Measurements from ENCODE around the gene ORM2. TPM values are rescaled to one million over a fixed set of nuclear protein-coding genes. Genes with fewer than 3 reads are reported as not detected.
A peak's percentile ranks its signal among the peaks of the same experiment; 100 is the strongest.
"Not testable (repeated sequence)": the region's sequence is repeated elsewhere in the genome, so short reads cannot be mapped to it uniquely, and the experiment has no call there.

Gene ORM2
- total and polyA plus RNA-seq, 9 donors, result 0.33 to 0.40 (median 0.36) TPM; not detected in 6

GRCh38 chr9:114314881-114315722 is 14.6 kb upstream of the ORM2 start:
- H3K4me1 ChIP-seq (ENCODE audit: control insufficient read depth, insufficient read depth, low read length), result no peaks in the 10 kb centered on the region
- H3K9me3 ChIP-seq (replicated peaks; ENCODE audit: control insufficient read depth, low read depth, low read length), result no peaks in the 10 kb centered on the region
- peaks cover 2% of the 10 kb centered on the region for H3K27me3 ChIP-seq (ENCODE audit: control insufficient read depth, insufficient read depth, low read length)
- 63% methylated on average over 6 of the region's 8 CpGs for WGBS (ENCODE audit: insufficient coverage)
- no peak overlapping the region for H3K4me3 ChIP-seq (ENCODE audit: low read length)
- H3K27ac ChIP-seq (ENCODE audit: low read length), result no peak overlapping the region
- DNase-seq, result no peak
- peaks cover 7% of the 10 kb centered on the region for H3K36me3 ChIP-seq (ENCODE audit: control insufficient read depth, insufficient read depth, low read length)

- no peak overlapping the region for H3K4me3 ChIP-seq (ENCODE audit: low read length)
- H3K27me3 ChIP-seq (ENCODE audit: control insufficient read depth, insufficient read depth, low read length), result peaks cover 2% of the 10 kb centered on the region
- no peaks in the 10 kb centered on the region for H3K9me3 ChIP-seq (replicated peaks; ENCODE audit: control insufficient read depth, low read depth, low read length)
- H3K4me1 ChIP-seq (ENCODE audit: control insufficient read depth, insufficient read depth, low read length), result no peaks in the 10 kb centered on the region
- H3K27ac ChIP-seq (ENCODE audit: low read length), result no peak overlapping the region
- DNase-seq, result no peak
- WGBS (ENCODE audit: insufficient coverage), result 89% methylated on average over 5 of the region's 8 CpGs
- peaks cover 2% of the 10 kb centered on the region for H3K36me3 ChIP-seq (ENCODE audit: control insufficient read depth, insufficient read depth, low read length)
Observed at GRCh38 chr9:114315723-114316363, 13.8 kb upstream of the ORM2 start.

GRCh38 chr9:114316605-114317230 is 13.0 kb upstream of the ORM2 start:
- Histone ChIP-seq H3K27ac (ENCODE audit: low read length) (no peak overlapping the region), H3K4me1 (ENCODE audit: control insufficient read depth, insufficient read depth, low read length) (no peaks in the 10 kb centered on the region), H3K36me3 (ENCODE audit: control insufficient read depth, insufficient read depth, low read length) (no peaks in the 10 kb centered on the region), H3K4me3 (ENCODE audit: low read length) (no peak overlapping the region), H3K9me3 (replicated peaks; ENCODE audit: control insufficient read depth, low read depth, low read length) (no peaks in the 10 kb centered on the region), H3K27me3 (ENCODE audit: control insufficient read depth, insufficient read depth, low read length) (peaks cover 2% of the 10 kb centered on the region)
- 63% methylated on average over 6 of the region's 10 CpGs for WGBS (ENCODE audit: insufficient coverage)
- DNase-seq, result no peak

- H3K9me3 ChIP-seq (replicated peaks; ENCODE audit: control insufficient read depth, low read depth, low read length), result no peaks in the 10 kb centered on the region
- H3K36me3 ChIP-seq (ENCODE audit: control insufficient read depth, insufficient read depth, low read length), result no peaks in the 10 kb centered on the region
- DNase-seq, result peak; percentile 10
- 87% methylated on average over 5 of the region's 8 CpGs for WGBS (ENCODE audit: insufficient coverage)
- H3K4me3 ChIP-seq (ENCODE audit: low read length), result no peak overlapping the region
- no peak overlapping the region for H3K27ac ChIP-seq (ENCODE audit: low read length)
- H3K27me3 ChIP-seq (ENCODE audit: control insufficient read depth, insufficient read depth, low read length), result peaks cover 2% of the 10 kb centered on the region
- H3K4me1 ChIP-seq (ENCODE audit: control insufficient read depth, insufficient read depth, low read length), result peaks cover 2% of the 10 kb centered on the region
Observed at GRCh38 chr9:114317665-114318357, 11.9 kb upstream of the ORM2 start.

- H3K36me3 ChIP-seq (ENCODE audit: control insufficient read depth, insufficient read depth, low read length), result no peaks in the 10 kb centered on the region
- no peak overlapping the region for H3K27ac ChIP-seq (ENCODE audit: low read length)
- H3K4me3 ChIP-seq (ENCODE audit: low read length), result no peak overlapping the region
- peaks cover 2% of the 10 kb centered on the region for H3K4me1 ChIP-seq (ENCODE audit: control insufficient read depth, insufficient read depth, low read length)
- DNase-seq, result no peak
- WGBS (ENCODE audit: insufficient coverage), result 90% methylated on average over 6 of the region's 8 CpGs
- no peaks in the 10 kb centered on the region for H3K9me3 ChIP-seq (replicated peaks; ENCODE audit: control insufficient read depth, low read depth, low read length)
- H3K27me3 ChIP-seq (ENCODE audit: control insufficient read depth, insufficient read depth, low read length), result peaks cover 2% of the 10 kb centered on the region
Observed at GRCh38 chr9:114318416-114318815, 11.3 kb upstream of the ORM2 start.

GRCh38 chr9:114319147-114319546 is 10.5 kb upstream of the ORM2 start:
- no peak overlapping the region for H3K27ac ChIP-seq (ENCODE audit: low read length)
- H3K4me1 ChIP-seq (ENCODE audit: control insufficient read depth, insufficient read depth, low read length), result peaks cover 2% of the 10 kb centered on the region
- no peaks in the 10 kb centered on the region for H3K9me3 ChIP-seq (replicated peaks; ENCODE audit: control insufficient read depth, low read depth, low read length)
- no peaks in the 10 kb centered on the region for H3K36me3 ChIP-seq (ENCODE audit: control insufficient read depth, insufficient read depth, low read length)
- H3K4me3 ChIP-seq (ENCODE audit: low read length), result no peak overlapping the region
- WGBS (ENCODE audit: insufficient coverage), result 69% methylated on average over 2 of the region's 3 CpGs
- peaks cover 2% of the 10 kb centered on the region for H3K27me3 ChIP-seq (ENCODE audit: control insufficient read depth, insufficient read depth, low read length)
- no peak for DNase-seq

GRCh38 chr9:114320710-114321109 is 9.0 kb upstream of the ORM2 start:
- H3K27ac ChIP-seq (ENCODE audit: low read length); H3K27me3 ChIP-seq (ENCODE audit: control insufficient read depth, insufficient read depth, low read length); DNase-seq; H3K4me1 ChIP-seq (ENCODE audit: control insufficient read depth, insufficient read depth, low read length); H3K36me3 ChIP-seq (ENCODE audit: control insufficient read depth, insufficient read depth, low read length); H3K4me3 ChIP-seq (ENCODE audit: low read length); H3K9me3 ChIP-seq (replicated peaks; ENCODE audit: control insufficient read depth, low read depth, low read length): not testable (repeated sequence)
- WGBS (ENCODE audit: insufficient coverage), result no CpG with 5 or more reads among the region's 7 CpGs

- peaks cover 2% of the 10 kb centered on the region for H3K27me3 ChIP-seq (ENCODE audit: control insufficient read depth, insufficient read depth, low read length)
- H3K27ac ChIP-seq (ENCODE audit: low read length), result no peak overlapping the region
- H3K36me3 ChIP-seq (ENCODE audit: control insufficient read depth, insufficient read depth, low read length), result no peaks in the 10 kb centered on the region
- no peak overlapping the region for H3K4me3 ChIP-seq (ENCODE audit: low read length)
- DNase-seq, result no peak
- H3K9me3 ChIP-seq (replicated peaks; ENCODE audit: control insufficient read depth, low read depth, low read length), result no peaks in the 10 kb centered on the region
- 89% methylated on average over 6 of the region's 8 CpGs for WGBS (ENCODE audit: insufficient coverage)
- peaks cover 2% of the 10 kb centered on the region for H3K4me1 ChIP-seq (ENCODE audit: control insufficient read depth, insufficient read depth, low read length)
Observed at GRCh38 chr9:114321759-114322158, 7.9 kb upstream of the ORM2 start.

GRCh38 chr9:114322160-114322818 is 7.4 kb upstream of the ORM2 start:
- not testable (repeated sequence) for H3K36me3 ChIP-seq (ENCODE audit: control insufficient read depth, insufficient read depth, low read length); H3K4me1 ChIP-seq (ENCODE audit: control insufficient read depth, insufficient read depth, low read length); H3K27ac ChIP-seq (ENCODE audit: low read length); H3K9me3 ChIP-seq (replicated peaks; ENCODE audit: control insufficient read depth, low read depth, low read length); H3K27me3 ChIP-seq (ENCODE audit: control insufficient read depth, insufficient read depth, low read length); DNase-seq; H3K4me3 ChIP-seq (ENCODE audit: low read length)
- WGBS (ENCODE audit: insufficient coverage), result 60% methylated on average over 1 of the region's 12 CpGs

Data from muscle of leg (tissue), 11 donors.